22Rv1 (cell line): Measurements from ENCODE around the gene KAZN.

Experiments
- H3K27ac ChIP-seq: fragments of 450-650 bp; 2 replicates; pipeline ENCODE4 v1.5.1; 2017
- ZFX ChIP-seq: fragments of 450-650 bp; IDR thresholded peaks from 2 replicates; pipeline ENCODE4 v1.6.1; 2017; ENCODE audit warnings: antibody characterized with exemption, borderline replicate concordance
- TF ChIP-seq, protein P1 (sequence below): fragments of 450-650 bp; IDR thresholded peaks from 2 replicates; pipeline ENCODE4 v1.5.1; 2017; ENCODE audit warnings: mild to moderate bottlenecking

KAZN gene

DNA sequence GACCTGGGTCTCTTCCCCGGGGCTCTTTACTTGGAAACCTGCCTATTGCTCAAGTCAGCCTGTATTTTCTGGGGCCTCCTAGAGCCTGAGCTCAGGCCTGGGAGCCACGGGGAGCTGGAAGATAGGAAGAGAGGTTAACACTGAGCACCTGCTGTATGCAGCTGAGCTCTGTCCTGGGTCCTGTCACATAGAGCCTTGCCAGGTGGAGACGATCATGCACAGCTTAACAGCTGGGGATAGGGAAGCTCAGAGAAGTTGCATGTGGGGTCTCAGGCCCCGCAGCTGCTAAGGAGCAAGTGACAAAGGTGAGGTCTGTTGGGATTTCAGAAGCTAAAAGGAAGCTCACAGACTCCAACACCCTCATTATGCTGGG lies 427.6 kb downstream of the KAZN start:
- H3K27ac ChIP-seq = no peak overlapping the region
- TF ChIP-seq ZFX = no peak
- TF ChIP-seq, protein P1, sequence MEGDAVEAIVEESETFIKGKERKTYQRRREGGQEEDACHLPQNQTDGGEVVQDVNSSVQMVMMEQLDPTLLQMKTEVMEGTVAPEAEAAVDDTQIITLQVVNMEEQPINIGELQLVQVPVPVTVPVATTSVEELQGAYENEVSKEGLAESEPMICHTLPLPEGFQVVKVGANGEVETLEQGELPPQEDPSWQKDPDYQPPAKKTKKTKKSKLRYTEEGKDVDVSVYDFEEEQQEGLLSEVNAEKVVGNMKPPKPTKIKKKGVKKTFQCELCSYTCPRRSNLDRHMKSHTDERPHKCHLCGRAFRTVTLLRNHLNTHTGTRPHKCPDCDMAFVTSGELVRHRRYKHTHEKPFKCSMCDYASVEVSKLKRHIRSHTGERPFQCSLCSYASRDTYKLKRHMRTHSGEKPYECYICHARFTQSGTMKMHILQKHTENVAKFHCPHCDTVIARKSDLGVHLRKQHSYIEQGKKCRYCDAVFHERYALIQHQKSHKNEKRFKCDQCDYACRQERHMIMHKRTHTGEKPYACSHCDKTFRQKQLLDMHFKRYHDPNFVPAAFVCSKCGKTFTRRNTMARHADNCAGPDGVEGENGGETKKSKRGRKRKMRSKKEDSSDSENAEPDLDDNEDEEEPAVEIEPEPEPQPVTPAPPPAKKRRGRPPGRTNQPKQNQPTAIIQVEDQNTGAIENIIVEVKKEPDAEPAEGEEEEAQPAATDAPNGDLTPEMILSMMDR = no peak

DNA sequence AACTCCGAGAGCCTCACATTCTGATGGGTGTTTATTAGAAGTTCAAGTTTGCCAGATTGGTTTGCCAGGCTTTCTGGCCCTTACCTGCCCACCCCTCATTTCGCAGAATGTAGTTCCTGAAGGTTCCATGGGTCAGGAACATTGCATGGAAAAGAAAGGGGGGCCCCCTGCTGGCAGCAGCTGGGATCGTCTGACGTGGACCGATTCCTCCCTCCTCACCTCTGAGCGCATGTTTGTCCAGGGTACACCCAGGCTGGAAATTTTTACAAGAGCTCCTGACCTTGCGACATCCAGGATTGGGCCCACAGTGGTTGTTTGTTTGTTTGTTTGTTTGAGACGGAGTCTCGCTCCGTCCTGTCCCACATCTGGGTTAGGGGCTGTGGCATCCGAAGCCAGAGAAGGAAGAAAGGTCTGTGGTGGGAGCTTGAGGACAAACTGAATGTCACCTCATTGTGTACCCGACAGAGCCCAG lies 429.1 kb downstream of the KAZN start:
- no peak overlapping the region for H3K27ac ChIP-seq
- TF ChIP-seq, protein P1 = peak; percentile 90
- no peak for TF ChIP-seq ZFX

DNA sequence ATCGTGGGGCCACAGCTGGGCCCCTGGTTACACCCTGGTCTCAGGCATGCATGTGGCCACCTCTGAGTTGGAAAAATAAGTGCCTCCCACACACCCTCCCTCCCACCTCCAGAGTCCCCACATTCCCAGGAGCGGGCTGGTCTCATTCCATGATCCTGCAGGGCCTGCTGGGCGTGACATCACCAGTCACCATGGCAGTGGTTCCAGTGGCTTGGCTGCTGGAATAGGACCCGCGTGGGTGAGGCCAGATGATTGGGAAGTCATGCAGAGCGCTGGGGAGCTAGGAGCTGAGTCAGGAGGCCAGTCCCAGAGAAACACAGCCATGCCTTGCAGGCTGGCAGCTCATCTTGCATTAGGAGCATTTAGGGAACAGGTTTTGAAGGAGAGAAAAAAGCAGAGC lies 429.6 kb downstream of the KAZN start:
- no peak overlapping the region for H3K27ac ChIP-seq
- TF ChIP-seq, protein P1 = no peak
- TF ChIP-seq ZFX = no peak

DNA sequence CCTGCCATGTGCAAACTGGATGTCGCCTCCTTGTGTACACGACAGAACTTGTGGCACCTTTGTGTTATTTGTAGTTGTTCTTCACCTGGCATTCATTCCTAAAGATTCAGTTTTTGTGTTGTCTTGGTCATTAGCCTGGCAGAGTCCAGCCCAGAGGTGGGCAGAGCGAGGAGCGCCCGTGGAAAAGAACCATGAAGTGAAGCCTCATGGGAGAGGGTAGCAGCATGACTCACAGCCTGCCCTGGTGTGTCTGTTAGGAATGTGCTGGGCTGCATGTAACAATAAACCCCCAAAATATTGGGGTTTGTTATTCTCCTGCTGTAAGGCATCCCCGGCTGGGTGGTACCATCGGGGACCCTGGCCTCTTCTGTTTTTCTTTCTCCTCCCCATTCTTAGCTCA lies 430.1 kb downstream of the KAZN start:
- TF ChIP-seq, protein P1 = no peak
- no peak for TF ChIP-seq ZFX
- H3K27ac ChIP-seq = no peak overlapping the region

DNA sequence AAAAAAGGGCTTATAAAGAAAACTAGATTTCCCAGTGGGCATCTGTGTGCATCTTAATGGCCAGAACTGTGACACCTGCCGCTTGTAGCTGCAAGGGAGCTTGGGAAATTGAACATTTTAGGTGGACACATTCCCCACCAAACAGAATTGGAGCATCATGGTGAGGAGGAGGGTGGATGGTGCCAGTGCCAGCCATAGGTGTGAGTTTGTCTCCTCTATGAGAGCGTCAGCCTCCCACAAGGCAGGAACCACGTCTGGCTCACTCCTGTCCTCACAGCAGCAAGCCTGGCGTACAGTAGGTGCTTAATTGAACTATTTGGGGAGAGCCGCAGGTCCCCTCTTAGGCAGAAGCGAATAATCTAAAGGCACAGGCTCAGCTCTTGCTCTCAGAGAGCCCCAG lies 430.6 kb downstream of the KAZN start:
- H3K27ac ChIP-seq = no peak overlapping the region
- TF ChIP-seq, protein P1 = no peak
- TF ChIP-seq ZFX = no peak

DNA sequence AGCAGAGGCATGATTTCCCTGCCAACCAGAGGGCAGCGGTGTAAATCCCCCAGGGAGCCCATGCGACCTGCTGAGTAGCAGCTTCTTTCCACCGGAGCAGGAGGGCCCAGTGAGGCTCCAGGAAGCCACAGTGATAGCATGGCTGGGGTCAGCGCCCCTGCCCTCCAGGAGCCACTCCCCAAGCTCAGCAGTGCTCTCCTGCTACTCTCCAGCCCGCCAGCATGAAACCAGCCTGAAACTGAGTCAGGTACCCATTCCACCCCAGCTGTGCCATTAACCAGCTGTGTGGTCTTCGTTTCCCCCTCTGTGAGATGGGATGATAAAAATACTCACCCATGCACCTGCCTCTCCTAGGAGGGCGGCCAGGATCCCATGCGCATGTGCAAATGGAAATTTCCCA lies 431.3 kb downstream of the KAZN start:
- TF ChIP-seq, protein P1 = no peak
- TF ChIP-seq ZFX = no peak

DNA sequence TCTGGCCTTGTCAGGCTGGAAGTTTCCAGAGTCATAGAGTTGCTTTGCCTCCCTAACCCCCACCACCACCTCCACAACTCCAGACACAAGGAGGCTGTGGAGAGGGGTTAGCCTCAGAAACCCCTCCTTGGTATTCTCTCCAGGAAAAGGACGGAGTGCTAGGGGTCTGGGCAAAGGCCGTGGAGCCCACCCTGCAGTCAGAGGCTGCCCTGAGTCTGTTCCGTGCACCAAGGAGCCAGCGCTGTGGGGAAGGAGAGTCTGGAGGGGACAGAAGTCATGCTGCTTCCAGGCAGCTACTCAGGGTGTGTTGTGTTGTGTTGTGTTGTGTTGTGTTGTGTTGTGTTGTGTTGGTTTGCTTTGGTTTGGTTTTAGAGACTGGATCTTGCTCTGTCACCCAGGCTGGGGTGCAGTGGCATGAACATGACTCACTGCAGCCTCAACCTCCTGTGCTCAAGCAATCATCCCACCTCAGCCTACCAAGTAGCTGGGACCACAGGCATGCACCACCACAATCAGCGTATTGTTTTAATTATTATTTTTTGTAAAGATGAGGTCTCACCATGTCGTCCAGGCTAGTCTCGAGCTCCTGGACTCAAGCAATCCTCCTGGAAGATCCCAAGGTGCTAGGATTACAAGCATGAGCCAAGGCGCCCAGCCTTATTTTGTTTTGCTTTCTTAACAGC lies 432.9 kb downstream of the KAZN start:
- no peak for TF ChIP-seq ZFX
- TF ChIP-seq, protein P1 = no peak
- no peak overlapping the region for H3K27ac ChIP-seq

More for the DNA sequence above, 431.3 kb downstream of the KAZN start:
- no peak overlapping the region for H3K27ac ChIP-seq
